OCI-LY7 (cell line): Measurements from ENCODE around the gene CAND2. TPM values are rescaled to one million over a fixed set of nuclear protein-coding genes. Genes with fewer than 3 reads are reported as not detected.
A peak's percentile ranks its signal among the peaks of the same experiment; 100 is the strongest.

Experiments
- BruUV-seq: library from RNA; stranded (reverse); fragments of 400-500 nt; replicated peaks from 2 replicates; lab custom pipeline; 2021; lab: Mats Ljungman, UMichigan
- CTCF ChIA-PET: fragments of 300-600 bp; sonication (Branson Sonifier 250); formaldehyde crosslinking; loops from one replicate; lab custom pipeline; 2022; ENCODE audit warnings: antibody characterized with exemption; ENCODE audit not compliant: unreplicated experiment; lab: Charles Lee
- POLR2A ChIA-PET: fragments of 300-600 bp; sonication (Branson Sonifier 250); formaldehyde crosslinking; loops from one replicate; lab custom pipeline; 2022; ENCODE audit warnings: antibody characterized with exemption; lab: Charles Lee
- DNase-seq: peaks from one replicate; pipeline ENCODE4 v3.0.0-alpha.2; 2015; ENCODE audit warnings: low spot score
- H2AFZ ChIP-seq: fragments of 200-600 bp; sonication (generic), shearing (Covaris generic); 2 replicates; pipeline ENCODE4 v1.6.1; 2014; ENCODE audit warnings: mild to moderate bottlenecking, antibody characterized with exemption, low read length, moderate library complexity
- H3K27ac ChIP-seq: fragments of 200-600 bp; sonication (generic); 2 replicates; pipeline ENCODE4 v1.5.1; 2014; ENCODE audit warnings: mixed run types, low read depth, mild to moderate bottlenecking, moderate library complexity, low read length, inconsistent platforms; ENCODE audit not compliant: poor library complexity, severe bottlenecking
- H3K36me3 ChIP-seq: fragments of 200-600 bp; sonication (generic); 2 replicates; pipeline ENCODE4 v1.6.1; 2014; ENCODE audit warnings: mild to moderate bottlenecking, antibody characterized with exemption, low read length, moderate library complexity, mixed read lengths; ENCODE audit not compliant: insufficient read depth
- H3K4me1 ChIP-seq: fragments of 200-600 bp; sonication (generic); 2 replicates; pipeline ENCODE4 v1.5.1; 2014; ENCODE audit warnings: mild to moderate bottlenecking, low read length; ENCODE audit not compliant: insufficient read depth, poor library complexity, severe bottlenecking
- H3K4me2 ChIP-seq: fragments of 200-600 bp; sonication (generic); 2 replicates; pipeline ENCODE4 v1.6.1; 2014; ENCODE audit warnings: mild to moderate bottlenecking, low read length
- H3K4me3 ChIP-seq: fragments of 200-600 bp; sonication (generic); 2 replicates; pipeline ENCODE4 v1.5.1; 2014; ENCODE audit warnings: mild to moderate bottlenecking, low read depth, low read length; ENCODE audit not compliant: poor library complexity, severe bottlenecking
- H3K79me2 ChIP-seq: fragments of 200-600 bp; sonication (generic); 2 replicates; pipeline ENCODE4 v1.6.1; 2016; ENCODE audit warnings: low read depth, mild to moderate bottlenecking, low read length, moderate library complexity, mixed read lengths; ENCODE audit not compliant: insufficient read depth
- H3K9me2 ChIP-seq: fragments of 200-600 bp; sonication (generic); 2 replicates; pipeline ENCODE4 v1.6.1; 2016; ENCODE audit warnings: mild to moderate bottlenecking, low read length, mixed read lengths; ENCODE audit not compliant: insufficient read depth
- H3K9me3 ChIP-seq: fragments of 200-600 bp; sonication (generic); 2 replicates; pipeline ENCODE4 v1.6.1; 2014; ENCODE audit warnings: mild to moderate bottlenecking, mixed run types, low read length, mixed read lengths
- H4K20me1 ChIP-seq: fragments of 200-600 bp; sonication (generic); 2 replicates; pipeline ENCODE4 v1.6.1; 2014; ENCODE audit warnings: mild to moderate bottlenecking, antibody characterized with exemption, low read length, moderate library complexity, mixed read lengths; ENCODE audit not compliant: insufficient read depth
- CTCF ChIP-seq: fragments of 200-600 bp; sonication (generic); conservative IDR thresholded peaks from 2 replicates; pipeline ENCODE4 v1.5.1; 2014; ENCODE audit warnings: mild to moderate bottlenecking, antibody characterized with exemption, low read length, moderate library complexity, mixed read lengths
- EZH2phosphoT487 ChIP-seq: fragments of 200-600 bp; sonication (generic); IDR thresholded peaks from 2 replicates; pipeline ENCODE4 v1.6.1; 2018; ENCODE audit warnings: low read depth, borderline replicate concordance, mild to moderate bottlenecking, mixed run types, antibody characterized with exemption, low read length, moderate library complexity, mixed read lengths
- intact Hi-C: fragments of 100-400 bp; cut with micrococcal nuclease; formaldehyde crosslinking; loops from one replicate; pipeline ENCODE4 v1.10.0; 2022; ENCODE audit not compliant: unreplicated experiment
- total RNA-seq, 2 experiments: library from RNA; depleted of rRNA in 1 of 2; stranded (reverse); fragments of >200 nt in 1 of 2; shearing (Covaris generic) in 1 of 2; gene quantifications; 2 replicates each; pipeline ENCODE4 v1.2.3, GENCODE V29; 2014 to 2022

Gene CAND2
- total RNA-seq, 2 experiments from 2014 or later: 4.1 to 11.0 TPM

GRCh38 chr3:12869035-12869621 lies 72.6 kb downstream of the CAND2 start:
- intact Hi-C loops: no loop called here
- Histone ChIP-seq H3K9me2 (no peaks in the 10 kb centered on the region), H4K20me1 (no peaks in the 10 kb centered on the region), H3K36me3 (no peaks in the 10 kb centered on the region), H3K27ac (no peak overlapping the region), H3K79me2 (no peaks in the 10 kb centered on the region), H2AFZ (no peak overlapping the region), H3K9me3 (0 out of 2 replicates have a peak, but pooled peaks cover 5% of the 10 kb centered on the region), H3K4me1 (peaks cover 8% of the 10 kb centered on the region), H3K4me2 (no peak overlapping the region), H3K4me3 (no peak overlapping the region)
- TF ChIP-seq CTCF: no peak
- TF ChIP-seq EZH2phosphoT487: no peak
- BruUV-seq: no TSS peak
- peak; percentile 46 for DNase-seq
- ChIA-PET CTCF (no interaction called here), POLR2A (no interaction called here)

- peak; percentile 21 for DNase-seq
- Histone ChIP-seq H3K4me2 (no peak overlapping the region), H3K27ac (no peak overlapping the region), H3K4me1 (peaks cover 8% of the 10 kb centered on the region), H4K20me1 (no peaks in the 10 kb centered on the region), H2AFZ (no peak overlapping the region), H3K79me2 (no peaks in the 10 kb centered on the region), H3K9me2 (no peaks in the 10 kb centered on the region), H3K36me3 (no peaks in the 10 kb centered on the region), H3K4me3 (no peak overlapping the region), H3K9me3 (no peaks in the 10 kb centered on the region)
- TF ChIP-seq CTCF: no peak
- TF ChIP-seq EZH2phosphoT487: no peak
- ChIA-PET CTCF (interaction anchor here (0.5 to 1.6 kb wide), 2 partner anchors 20 to 111 kb away, joined by 3 to 5 read pairs; no protein-coding TSS in a partner anchor), POLR2A (interaction anchor here (1.5 kb wide), 1 partner anchor 14 kb away, joined by 3 read pairs; no protein-coding TSS in a partner anchor)
- intact Hi-C loops: no loop called here
- BruUV-seq: no TSS peak
Observed at GRCh38 chr3:12870942-12871341, 74.5 kb downstream of the CAND2 start.

GRCh38 chr3:12871404-12871983 lies 75.0 kb downstream of the CAND2 start:
- Histone ChIP-seq H3K36me3 (no peaks in the 10 kb centered on the region), H4K20me1 (no peaks in the 10 kb centered on the region), H3K4me1 (peaks cover 8% of the 10 kb centered on the region), H3K4me3 (no peak overlapping the region), H3K4me2 (no peak overlapping the region), H3K9me3 (no peaks in the 10 kb centered on the region), H3K9me2 (no peaks in the 10 kb centered on the region), H2AFZ (no peak overlapping the region), H3K79me2 (no peaks in the 10 kb centered on the region), H3K27ac (no peak overlapping the region)
- DNase-seq: no peak
- POLR2A ChIA-PET: no interaction called here
- BruUV-seq: no TSS peak
- intact Hi-C loops: no loop called here
- TF ChIP-seq EZH2phosphoT487 (no peak), CTCF (no peak)
- CTCF ChIA-PET: interaction anchor here (0.5 to 1.6 kb wide), 2 partner anchors 20 to 111 kb away, joined by 3 to 5 read pairs; no protein-coding TSS in a partner anchor
